BE2C (cell line): ENCODE results near the gene ANKFN1.

Experiments used
- DNase-seq: peaks from one replicate; pipeline ENCODE4 v3.0.0-alpha.2; 2020
- H3K27me3 ChIP-seq: fragments of 250-450 bp; sonication (Bioruptor Pico); 2 replicates; pipeline ENCODE4 v1.5.1; 2020; ENCODE audit warnings: mild to moderate bottlenecking
- H3K36me3 ChIP-seq: fragments of 250-450 bp; sonication (Bioruptor Pico); 2 replicates; pipeline ENCODE4 v1.5.1; 2020; ENCODE audit warnings: mild to moderate bottlenecking
- H3K4me1 ChIP-seq: fragments of 250-450 bp; sonication (Bioruptor Pico); 2 replicates; pipeline ENCODE4 v1.5.1; 2020
- H3K4me3 ChIP-seq: 2 replicates; pipeline ENCODE4 v1.5.1; 2011; ENCODE audit warnings: low read depth, low read length
- H3K9me3 ChIP-seq: fragments of 250-450 bp; sonication (Bioruptor Pico); 2 replicates; pipeline ENCODE4 v1.5.1; 2020
- CTCF ChIP-seq: IDR thresholded peaks from 2 replicates; pipeline ENCODE4 v1.5.1; 2012; ENCODE audit warnings: mild to moderate bottlenecking, low read depth, low read length

Gene ANKFN1

GRCh38 chr17:56543280-56543679 lies 390.0 kb downstream of the ANKFN1 start:
- TF ChIP-seq CTCF: no peak
- Histone ChIP-seq H3K9me3 (no peaks in the 10 kb centered on the region), H3K4me1 (no peaks in the 10 kb centered on the region), H3K27me3 (peaks cover 2% of the 10 kb centered on the region; the same call in 1 of the 2 replicates), H3K36me3 (no peaks in the 10 kb centered on the region), H3K4me3 (no peak overlapping the region)
- DNase-seq: no peak

DNA sequence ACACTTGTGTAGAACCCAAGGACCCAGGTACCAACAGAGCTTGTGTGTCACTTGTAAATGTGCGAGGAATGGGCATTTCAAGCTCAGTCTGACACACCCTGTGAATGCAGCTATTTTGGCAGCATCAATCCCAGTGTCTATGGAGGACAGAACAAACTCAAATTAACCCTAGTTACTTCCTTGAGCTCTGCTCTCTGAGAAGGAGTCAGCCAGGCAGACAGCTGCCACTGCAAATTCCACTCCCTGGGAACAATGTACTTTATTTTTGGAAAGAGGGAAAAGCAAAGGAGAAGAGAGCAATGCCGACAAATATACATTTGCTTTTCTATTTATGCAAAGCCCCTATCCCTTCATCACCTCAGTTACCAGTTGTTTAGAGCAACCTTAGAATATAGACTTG lies 391.8 kb downstream of the ANKFN1 start:
- Histone ChIP-seq H3K4me3 (no peak overlapping the region), H3K27me3 (peaks cover 2% of the 10 kb centered on the region; the same call in 1 of the 2 replicates), H3K9me3 (no peaks in the 10 kb centered on the region), H3K4me1 (no peaks in the 10 kb centered on the region), H3K36me3 (no peaks in the 10 kb centered on the region)
- TF ChIP-seq CTCF: no peak
- DNase-seq: no peak

- no peak for TF ChIP-seq CTCF
- H3K4me1 ChIP-seq: no peaks in the 10 kb centered on the region
- no peaks in the 10 kb centered on the region for H3K36me3 ChIP-seq
- peaks cover 2% of the 10 kb centered on the region; the same call in 1 of the 2 replicates for H3K27me3 ChIP-seq
- H3K4me3 ChIP-seq: no peak overlapping the region
- DNase-seq: no peak
- H3K9me3 ChIP-seq: no peaks in the 10 kb centered on the region
These were observed 392.7 kb downstream of the ANKFN1 start for GRCh38 chr17:56545930-56546329.

DNA sequence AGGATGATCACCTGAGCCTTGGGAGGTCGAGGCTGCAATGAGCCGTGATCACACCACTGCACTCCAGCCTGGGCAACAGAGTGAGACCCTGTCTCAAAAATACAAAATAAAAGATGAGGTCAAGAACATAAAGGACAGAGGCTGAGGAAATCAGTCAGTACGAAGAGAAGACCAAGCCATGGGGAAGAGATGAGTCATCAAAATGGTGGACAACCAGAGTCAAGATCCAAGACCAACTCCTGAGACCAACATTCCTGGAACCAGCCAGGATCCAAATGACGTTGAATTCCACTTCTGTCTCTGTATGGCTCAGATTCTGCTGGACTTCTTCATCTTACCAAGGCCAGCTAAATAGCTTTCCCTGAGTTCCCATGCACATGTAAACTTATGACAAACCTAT lies 395.4 kb downstream of the ANKFN1 start:
- no peaks in the 10 kb centered on the region for H3K27me3 ChIP-seq
- no peaks in the 10 kb centered on the region for H3K4me1 ChIP-seq
- no peak overlapping the region for H3K4me3 ChIP-seq
- H3K9me3 ChIP-seq: no peaks in the 10 kb centered on the region
- no peak for TF ChIP-seq CTCF
- no peaks in the 10 kb centered on the region for H3K36me3 ChIP-seq
- DNase-seq: no peak

- no peak for DNase-seq
- H3K27me3 ChIP-seq: no peaks in the 10 kb centered on the region
- no peak for TF ChIP-seq CTCF
- no peaks in the 10 kb centered on the region for H3K36me3 ChIP-seq
- H3K4me3 ChIP-seq: no peak overlapping the region
- H3K9me3 ChIP-seq: no peaks in the 10 kb centered on the region
- H3K4me1 ChIP-seq: no peaks in the 10 kb centered on the region
These were observed 396.2 kb downstream of the ANKFN1 start for GRCh38 chr17:56549501-56549900.

DNA sequence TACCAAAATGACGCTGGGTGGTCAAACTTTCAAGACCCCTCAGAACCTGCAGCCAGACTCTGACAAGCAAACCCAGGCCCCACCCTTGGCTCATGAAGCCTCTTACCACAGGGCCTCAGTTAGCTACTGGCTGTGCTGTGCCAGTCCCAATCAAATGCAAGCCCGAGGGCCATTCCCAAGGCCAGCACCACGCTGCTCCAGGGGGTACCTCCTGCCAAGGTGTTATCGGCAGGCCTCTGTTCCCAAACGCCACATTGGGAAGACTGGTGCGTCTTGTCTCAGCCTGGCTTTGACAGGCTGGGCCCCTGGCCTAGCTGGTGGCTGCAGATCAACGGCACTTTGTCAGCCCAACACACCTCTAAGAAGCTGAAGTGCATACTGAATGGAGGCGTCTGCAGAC lies 404.4 kb downstream of the ANKFN1 start:
- no peak overlapping the region for H3K4me3 ChIP-seq
- H3K36me3 ChIP-seq: no peaks in the 10 kb centered on the region
- no peaks in the 10 kb centered on the region for H3K4me1 ChIP-seq
- no peaks in the 10 kb centered on the region for H3K9me3 ChIP-seq
- no peaks in the 10 kb centered on the region for H3K27me3 ChIP-seq
- TF ChIP-seq CTCF: no peak
- DNase-seq: no peak
